WTC11 (cell line): Measurements from ENCODE around the gene CYP39A1. TPM values are rescaled to one million over a fixed set of nuclear protein-coding genes. Genes with fewer than 3 reads are reported as not detected.

Source experiments
- ATAC-seq: fragments of 200-7000 bp; cut with Tn5 transposase; 2 replicates; pipeline ENCODE4 v1.10.0; 2021; ENCODE audit warnings: mild to moderate bottlenecking, moderate library complexity
- CTCF ChIA-PET: fragments of 300-600 bp; sonication (Branson Sonifier 250); formaldehyde crosslinking; loops from one replicate; lab custom pipeline; 2021; ENCODE audit warnings: antibody characterized with exemption; lab: Charles Lee
- POLR2A ChIA-PET: fragments of 350-600 bp; sonication (Branson Sonifier 250); formaldehyde crosslinking; loops from one replicate; lab custom pipeline; 2021; ENCODE audit warnings: antibody characterized with exemption; lab: Charles Lee
- DNase-seq: peaks from one replicate; pipeline ENCODE4 v3.0.0; 2021; ENCODE audit warnings: low spot score
- H3K27ac Mint-ChIP-seq: 2 replicates; pipeline ENCODE4 v1.8.0; 2021; ENCODE audit warnings: mixed read lengths
- H3K27me3 Mint-ChIP-seq: 2 replicates; pipeline ENCODE4 v1.8.0; 2021; ENCODE audit warnings: low read depth, mild to moderate bottlenecking, moderate library complexity, mixed read lengths
- H3K36me3 Mint-ChIP-seq: 2 replicates; pipeline ENCODE4 v1.8.0; 2021; ENCODE audit warnings: mixed read lengths
- H3K4me1 Mint-ChIP-seq: 2 replicates; pipeline ENCODE4 v1.8.0; 2022; ENCODE audit warnings: mixed read lengths
- H3K4me3 Mint-ChIP-seq: 2 replicates; pipeline ENCODE4 v1.8.0; 2021; ENCODE audit warnings: mild to moderate bottlenecking, moderate library complexity, mixed read lengths
- H3K9me3 Mint-ChIP-seq: 2 replicates; pipeline ENCODE4 v1.8.0; 2021; ENCODE audit warnings: mixed read lengths
- AFF4 ChIP-seq: sonication (generic); formaldehyde crosslinking; IDR thresholded peaks from 2 replicates; pipeline ENCODE4 v1.8.1; 2023; ENCODE audit warnings: mild to moderate bottlenecking, missing genetic modification reagents, borderline replicate concordance
- E2F1 ChIP-seq: sonication (generic); formaldehyde crosslinking; IDR thresholded peaks from 2 replicates; pipeline ENCODE4 v1.8.0; 2022; ENCODE audit warnings: mild to moderate bottlenecking, missing genetic modification reagents
- ELF4 ChIP-seq: sonication (generic); formaldehyde crosslinking; IDR thresholded peaks from 2 replicates; pipeline ENCODE4 v1.8.1; 2022; ENCODE audit warnings: low read depth, mild to moderate bottlenecking, moderate library complexity, missing genetic modification reagents
- FOXP4 ChIP-seq: sonication (generic); formaldehyde crosslinking; IDR thresholded peaks from 2 replicates; pipeline ENCODE4 v1.8.0; 2022; ENCODE audit warnings: mild to moderate bottlenecking, missing genetic modification reagents
- IRF2 ChIP-seq: sonication (generic); formaldehyde crosslinking; IDR thresholded peaks from 2 replicates; pipeline ENCODE4 v1.8.0; 2022; ENCODE audit warnings: low read depth, missing genetic modification reagents, borderline replicate concordance
- JAZF1 ChIP-seq: fragments of 250-450 bp; sonication (Bioruptor Pico); IDR thresholded peaks from 2 replicates; pipeline ENCODE4 v1.9.0; 2021; ENCODE audit warnings: moderate library complexity, mild to moderate bottlenecking, inconsistent platforms
- MLX ChIP-seq: sonication (generic); formaldehyde crosslinking; IDR thresholded peaks from 2 replicates; pipeline ENCODE4 v1.8.1; 2023; ENCODE audit warnings: mild to moderate bottlenecking, missing genetic modification reagents, moderate library complexity
- NR3C1 ChIP-seq: sonication (generic); formaldehyde crosslinking; conservative IDR thresholded peaks from 2 replicates; pipeline ENCODE4 v1.8.1; 2023; ENCODE audit warnings: low read depth, mild to moderate bottlenecking, missing genetic modification reagents
- RELA ChIP-seq: sonication (generic); formaldehyde crosslinking; IDR thresholded peaks from 2 replicates; pipeline ENCODE4 v1.8.1; 2022; ENCODE audit warnings: missing genetic modification reagents, mild to moderate bottlenecking, borderline replicate concordance
- SMAD4 ChIP-seq: sonication (generic); formaldehyde crosslinking; IDR thresholded peaks from 2 replicates; pipeline ENCODE4 v1.8.0; 2022; ENCODE audit warnings: mild to moderate bottlenecking, missing genetic modification reagents
- STAT6 ChIP-seq: sonication (generic); formaldehyde crosslinking; conservative IDR thresholded peaks from 2 replicates; pipeline ENCODE4 v1.8.1; 2023; ENCODE audit warnings: mild to moderate bottlenecking, low read depth, missing genetic modification reagents, moderate library complexity
- TEAD1 ChIP-seq: sonication (generic); formaldehyde crosslinking; IDR thresholded peaks from 2 replicates; pipeline ENCODE4 v1.8.0; 2022; ENCODE audit warnings: mild to moderate bottlenecking, missing genetic modification reagents
- TEAD4 ChIP-seq: sonication (generic); formaldehyde crosslinking; IDR thresholded peaks from 2 replicates; pipeline ENCODE4 v1.8.0; 2022; ENCODE audit warnings: mild to moderate bottlenecking, missing genetic modification reagents
- ZNF138 ChIP-seq: sonication (generic); formaldehyde crosslinking; conservative IDR thresholded peaks from 2 replicates; pipeline ENCODE4 v1.8.1; 2022; ENCODE audit warnings: mild to moderate bottlenecking, moderate library complexity, missing genetic modification reagents
- ZNF263 ChIP-seq: sonication (generic); formaldehyde crosslinking; IDR thresholded peaks from 2 replicates; pipeline ENCODE4 v1.8.1; 2022; ENCODE audit warnings: low read depth, mild to moderate bottlenecking, moderate library complexity, missing genetic modification reagents
- ZNF396 ChIP-seq: fragments of 250-450 bp; sonication (Bioruptor Pico); IDR thresholded peaks from 2 replicates; pipeline ENCODE4 v1.8.0; 2021; ENCODE audit warnings: mild to moderate bottlenecking, moderate library complexity, borderline replicate concordance
- total RNA-seq: library from RNA; stranded (reverse); gene quantifications from 3 replicates; pipeline ENCODE4 v1.2.3, GENCODE V29; 2021

CYP39A1 gene
- total RNA-seq, 1 experiment from 2014 or later: 1.6 TPM

- H3K9me3 Mint-ChIP-seq: no peaks in the 10 kb centered on the region
- POLR2A ChIA-PET: no interaction called here
- DNase-seq: no peak
- no peak overlapping the region for H3K4me3 Mint-ChIP-seq
- no peaks in the 10 kb centered on the region for H3K4me1 Mint-ChIP-seq
- CTCF ChIA-PET: no interaction called here
- H3K27ac Mint-ChIP-seq: no peak overlapping the region
- TF ChIP-seq ELF4 (no peak), TEAD1 (no peak), JAZF1 (CRISPR knock-in tag) (no peak), TEAD4 (CRISPR knock-in tag) (no peak), ZNF138 (CRISPR knock-in tag) (no peak), RELA (CRISPR knock-in tag) (no peak), IRF2 (CRISPR knock-in tag) (no peak), ZNF263 (CRISPR knock-in tag) (no peak), MLX (CRISPR knock-in tag) (no peak), AFF4 (no peak), SMAD4 (CRISPR knock-in tag) (no peak), E2F1 (CRISPR knock-in tag) (no peak), FOXP4 (CRISPR knock-in tag) (no peak), STAT6 (CRISPR knock-in tag) (no peak), ZNF396 (CRISPR knock-in tag) (no peak), NR3C1 (CRISPR knock-in tag) (no peak)
- TF ChIP-seq, all 79 proteins: peak for 0
- H3K36me3 Mint-ChIP-seq: no peaks in the 10 kb centered on the region
- no peaks in the 10 kb centered on the region for H3K27me3 Mint-ChIP-seq
- ATAC-seq: no peak
These were observed 36.3 kb upstream of the CYP39A1 start for GRCh38 chr6:46688966-46689335.
